Endodermal cell (in vitro differentiated cells): ENCODE results near the gene C2orf81. TPM values are rescaled to one million over a fixed set of nuclear protein-coding genes. Genes with fewer than 3 reads are reported as not detected.

ENCODE experiments used
- DNase-seq: peaks from one replicate; pipeline ENCODE4 v3.0.0-alpha.2; 2017
- H3K27ac ChIP-seq: 2 replicates; pipeline ENCODE4 v1.5.1; 2013; ENCODE audit warnings: mild to moderate bottlenecking, low read depth, low read length, moderate library complexity
- H3K27me3 ChIP-seq: 2 replicates; pipeline ENCODE4 v1.6.1; 2013; ENCODE audit warnings: mild to moderate bottlenecking, low read length, moderate library complexity; ENCODE audit not compliant: insufficient read depth, control insufficient read depth, poor library complexity, severe bottlenecking
- H3K36me3 ChIP-seq: 2 replicates; pipeline ENCODE4 v1.7.0; 2013; ENCODE audit warnings: mild to moderate bottlenecking, low read length, moderate library complexity; ENCODE audit not compliant: control insufficient read depth, insufficient read depth
- H3K4me1 ChIP-seq: one replicate; pipeline ENCODE4 v1.7.0; 2013; ENCODE audit warnings: low read length; ENCODE audit not compliant: control insufficient read depth, insufficient read depth
- H3K4me3 ChIP-seq: 2 replicates; pipeline ENCODE4 v1.5.1; 2013; ENCODE audit warnings: mild to moderate bottlenecking, low read length, moderate library complexity
- H3K9ac ChIP-seq: 2 replicates; pipeline ENCODE4 v1.6.1; 2013; ENCODE audit warnings: mild to moderate bottlenecking, low read length, moderate library complexity; ENCODE audit not compliant: poor library complexity, severe bottlenecking; ENCODE audit errors: extremely low read depth
- H3K9me3 ChIP-seq: 2 replicates; pipeline ENCODE4 v1.6.1; 2013; ENCODE audit warnings: mild to moderate bottlenecking, low read length, moderate library complexity; ENCODE audit not compliant: control insufficient read depth
- H3K27ac Mint-ChIP-seq: 2 replicates; pipeline ENCODE4 v1.8.0; 2020; ENCODE audit warnings: mixed read lengths
- H3K27me3 Mint-ChIP-seq: 2 replicates; pipeline ENCODE4 v1.8.0; 2021; ENCODE audit warnings: mild to moderate bottlenecking, mixed read lengths; ENCODE audit not compliant: insufficient read depth
- H3K36me3 Mint-ChIP-seq: 2 replicates; pipeline ENCODE4 v1.8.0; 2020; ENCODE audit warnings: low read depth, mixed read lengths
- H3K4me1 Mint-ChIP-seq: 2 replicates; pipeline ENCODE4 v1.8.0; 2020; ENCODE audit warnings: mixed read lengths
- H3K4me3 Mint-ChIP-seq: 2 replicates; pipeline ENCODE4 v1.8.0; 2020; ENCODE audit warnings: mild to moderate bottlenecking, moderate library complexity, mixed read lengths
- H3K9me3 Mint-ChIP-seq: 2 replicates; pipeline ENCODE4 v1.8.0; 2020; ENCODE audit warnings: mild to moderate bottlenecking, mixed read lengths
- WGBS, 2 experiments: methylation state at CpG; one replicate each; pipeline versions ENCODE4 v1.1.5 to v1.1.7; 2013; ENCODE audit warnings: missing lambda C conversion rate in 2 of 2, mixed read lengths in 1 of 2; ENCODE audit not compliant: insufficient coverage in 1 of 2, insufficient read length in 1 of 2; 5-methylcytosine and 5-hydroxymethylcytosine counted together
- total RNA-seq, 2 donors: library from RNA; stranded (reverse); fragmentation: NEBNext Ultra II Directional in 1 of 2; extraction: Animal tissue kit (Norgen Biotek cat#: 25700) in 1 of 2; gene quantifications; 2 replicates in 1 of 2; 3 replicates in 1 of 2; pipeline ENCODE4 v1.2.1, GENCODE V29; 2021
- TF ChIP-seq, protein P1 (sequence below): fragments of 200-600 bp; sonication (generic); conservative IDR thresholded peaks from 2 replicates; pipeline ENCODE4 v1.5.0; 2021; ENCODE audit warnings: antibody characterized with exemption, mild to moderate bottlenecking

The C2orf81 gene
- total RNA-seq, 2 donors from 2014 or later = 3.8 to 4.8 TPM

DNA sequence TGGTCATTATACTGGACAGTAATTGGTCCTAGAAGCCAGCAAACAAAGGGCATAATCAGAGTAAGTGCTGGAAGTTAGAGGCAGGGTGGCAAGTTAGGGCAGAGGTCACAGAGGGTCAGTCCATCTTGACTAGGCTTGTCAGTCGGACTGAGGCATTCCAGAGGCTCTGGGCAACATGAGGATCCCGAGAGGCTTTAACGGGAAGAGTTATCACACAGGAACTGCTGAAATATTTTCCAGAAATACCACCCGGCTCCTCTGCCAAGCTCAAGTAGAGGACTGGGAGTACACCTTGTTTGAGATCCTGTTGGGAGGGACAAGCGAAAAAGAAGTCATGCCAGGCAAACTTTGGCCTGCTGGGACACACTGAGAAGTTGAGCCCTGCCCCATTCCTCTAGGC lies 13.7 kb downstream of the C2orf81 start:
- Mint-ChIP-seq H3K36me3 (no peaks in the 10 kb centered on the region), H3K4me1 (peaks cover 5% of the 10 kb centered on the region), H3K27me3 (peaks cover 24% of the 10 kb centered on the region), H3K27ac (no peak overlapping the region), H3K4me3 (no peak overlapping the region), H3K9me3 (peaks cover 1% of the 10 kb centered on the region)
- no peak overlapping the region for H3K9ac ChIP-seq
- H3K36me3 ChIP-seq = no peaks in the 10 kb centered on the region
- H3K4me1 ChIP-seq = no peaks in the 10 kb centered on the region
- H3K27me3 ChIP-seq = no peaks in the 10 kb centered on the region
- DNase-seq = no peak
- no peak overlapping the region for H3K27ac ChIP-seq
- TF ChIP-seq, protein P1, sequence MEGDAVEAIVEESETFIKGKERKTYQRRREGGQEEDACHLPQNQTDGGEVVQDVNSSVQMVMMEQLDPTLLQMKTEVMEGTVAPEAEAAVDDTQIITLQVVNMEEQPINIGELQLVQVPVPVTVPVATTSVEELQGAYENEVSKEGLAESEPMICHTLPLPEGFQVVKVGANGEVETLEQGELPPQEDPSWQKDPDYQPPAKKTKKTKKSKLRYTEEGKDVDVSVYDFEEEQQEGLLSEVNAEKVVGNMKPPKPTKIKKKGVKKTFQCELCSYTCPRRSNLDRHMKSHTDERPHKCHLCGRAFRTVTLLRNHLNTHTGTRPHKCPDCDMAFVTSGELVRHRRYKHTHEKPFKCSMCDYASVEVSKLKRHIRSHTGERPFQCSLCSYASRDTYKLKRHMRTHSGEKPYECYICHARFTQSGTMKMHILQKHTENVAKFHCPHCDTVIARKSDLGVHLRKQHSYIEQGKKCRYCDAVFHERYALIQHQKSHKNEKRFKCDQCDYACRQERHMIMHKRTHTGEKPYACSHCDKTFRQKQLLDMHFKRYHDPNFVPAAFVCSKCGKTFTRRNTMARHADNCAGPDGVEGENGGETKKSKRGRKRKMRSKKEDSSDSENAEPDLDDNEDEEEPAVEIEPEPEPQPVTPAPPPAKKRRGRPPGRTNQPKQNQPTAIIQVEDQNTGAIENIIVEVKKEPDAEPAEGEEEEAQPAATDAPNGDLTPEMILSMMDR = no peak
- no peak overlapping the region for H3K4me3 ChIP-seq
- H3K9me3 ChIP-seq = no peaks in the 10 kb centered on the region
- WGBS, 2 experiments = 93 to 100% methylated on average over 3 to 5 of the region's 5 CpGs

DNA sequence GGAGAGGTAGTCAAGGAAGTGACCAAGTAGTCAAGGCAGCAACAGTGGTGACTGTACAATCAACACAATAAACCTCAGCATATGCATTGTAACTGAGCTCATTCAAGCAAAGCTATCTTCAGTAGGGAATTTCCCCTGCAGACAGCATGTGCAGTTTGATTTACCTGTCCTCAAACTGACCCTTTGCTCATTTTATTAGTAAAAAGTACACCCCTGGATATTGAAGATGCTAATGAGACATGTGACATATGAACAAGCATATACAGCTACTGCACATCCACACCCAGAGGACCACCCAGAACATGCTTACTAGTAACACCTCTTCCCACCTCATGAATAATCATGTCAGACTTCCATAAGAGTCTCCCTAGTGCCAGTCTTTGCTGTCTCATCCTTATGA lies 15.4 kb downstream of the C2orf81 start:
- Mint-ChIP-seq H3K4me3 (no peak overlapping the region), H3K9me3 (peaks cover 1% of the 10 kb centered on the region), H3K27ac (no peak overlapping the region), H3K36me3 (no peaks in the 10 kb centered on the region), H3K4me1 (no peaks in the 10 kb centered on the region), H3K27me3 (peaks cover 20% of the 10 kb centered on the region)
- DNase-seq = no peak
- H3K27ac ChIP-seq = no peak overlapping the region
- no peaks in the 10 kb centered on the region for H3K9me3 ChIP-seq
- no peak overlapping the region for H3K4me3 ChIP-seq
- H3K36me3 ChIP-seq = no peaks in the 10 kb centered on the region
- TF ChIP-seq, protein P1 = no peak
- no peak overlapping the region for H3K9ac ChIP-seq
- no peaks in the 10 kb centered on the region for H3K27me3 ChIP-seq
- no peaks in the 10 kb centered on the region for H3K4me1 ChIP-seq

DNA sequence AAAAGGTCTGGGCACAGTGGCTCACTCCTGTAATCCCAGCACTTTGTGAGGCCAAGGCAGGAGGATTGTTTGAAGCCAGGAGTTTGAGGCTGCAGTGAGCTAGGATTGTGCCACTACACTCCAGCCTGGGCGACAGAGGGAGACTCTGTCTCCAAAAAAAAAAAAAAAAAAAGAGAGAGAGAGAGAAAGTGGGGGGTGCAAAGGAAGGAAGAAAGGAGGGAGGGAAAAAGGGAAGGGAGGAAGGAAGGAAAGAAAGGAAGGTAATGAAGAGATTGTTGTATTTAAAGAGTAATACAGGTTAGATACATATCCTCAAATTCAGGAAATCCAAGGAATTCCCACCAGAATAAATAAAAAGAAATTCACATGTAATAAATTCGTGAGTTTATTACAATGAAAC lies 19.5 kb downstream of the C2orf81 start:
- WGBS, 2 experiments = 79% methylated on average over 1 of the region's 2 CpGs; no CpG with 5 or more reads in 1 of the 2 experiments
- H3K27ac ChIP-seq = no peak overlapping the region
- H3K27me3 ChIP-seq = no peaks in the 10 kb centered on the region
- no peaks in the 10 kb centered on the region for H3K4me1 Mint-ChIP-seq
- H3K36me3 Mint-ChIP-seq = no peaks in the 10 kb centered on the region
- no peak overlapping the region for H3K4me3 Mint-ChIP-seq
- no peaks in the 10 kb centered on the region for H3K9me3 Mint-ChIP-seq
- H3K9me3 ChIP-seq = no peaks in the 10 kb centered on the region
- H3K4me3 ChIP-seq = no peak overlapping the region
- H3K4me1 ChIP-seq = no peaks in the 10 kb centered on the region
- H3K36me3 ChIP-seq = no peaks in the 10 kb centered on the region
- DNase-seq = no peak
- H3K27me3 Mint-ChIP-seq = peaks cover under 1% of the 10 kb centered on the region
- TF ChIP-seq, protein P1 = no peak
- H3K9ac ChIP-seq = no peak overlapping the region
- H3K27ac Mint-ChIP-seq = no peak overlapping the region
